ENCODE results near the gene PRF1.

The PRF1 gene

DNA sequence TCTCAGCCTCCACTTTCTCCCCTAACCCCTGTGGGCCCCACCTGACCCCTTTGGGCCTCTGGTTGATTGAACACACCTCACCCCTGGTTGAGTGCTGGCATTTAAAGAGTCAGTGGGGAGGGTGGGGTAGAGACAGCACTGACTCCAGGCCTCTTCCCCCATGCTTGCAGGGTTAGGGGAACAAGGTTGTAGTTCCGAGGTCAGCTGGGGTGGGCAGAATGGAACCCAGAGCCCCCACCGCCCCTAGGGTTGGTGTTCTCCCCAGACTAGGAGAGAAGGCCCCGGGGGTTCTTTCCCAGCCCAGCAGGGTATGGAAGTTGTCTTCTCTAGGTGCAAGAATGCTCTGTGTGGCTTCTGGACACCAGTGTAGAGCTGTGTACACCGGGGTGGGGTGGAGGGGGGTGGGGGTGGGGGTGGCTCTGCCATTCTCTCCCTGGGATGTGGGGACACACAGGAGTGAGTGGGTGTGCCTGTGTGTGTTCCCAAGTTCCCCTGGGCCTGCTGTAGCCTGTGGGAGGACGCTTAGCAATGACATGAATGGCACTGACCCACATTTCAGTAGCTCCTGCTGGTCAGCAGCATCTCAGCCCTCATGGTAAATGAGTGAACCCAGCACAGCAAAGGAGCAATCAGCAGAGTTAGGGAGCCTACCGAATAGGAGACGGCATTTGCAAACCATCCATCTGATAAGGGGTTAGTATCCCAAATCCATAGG, 33.6 kb downstream of the PRF1 start:
- H3K4me3 ChIP-seq (ENCODE audit: low read depth, low read length): no peak overlapping the region
- TF ChIP-seq, protein P1, sequence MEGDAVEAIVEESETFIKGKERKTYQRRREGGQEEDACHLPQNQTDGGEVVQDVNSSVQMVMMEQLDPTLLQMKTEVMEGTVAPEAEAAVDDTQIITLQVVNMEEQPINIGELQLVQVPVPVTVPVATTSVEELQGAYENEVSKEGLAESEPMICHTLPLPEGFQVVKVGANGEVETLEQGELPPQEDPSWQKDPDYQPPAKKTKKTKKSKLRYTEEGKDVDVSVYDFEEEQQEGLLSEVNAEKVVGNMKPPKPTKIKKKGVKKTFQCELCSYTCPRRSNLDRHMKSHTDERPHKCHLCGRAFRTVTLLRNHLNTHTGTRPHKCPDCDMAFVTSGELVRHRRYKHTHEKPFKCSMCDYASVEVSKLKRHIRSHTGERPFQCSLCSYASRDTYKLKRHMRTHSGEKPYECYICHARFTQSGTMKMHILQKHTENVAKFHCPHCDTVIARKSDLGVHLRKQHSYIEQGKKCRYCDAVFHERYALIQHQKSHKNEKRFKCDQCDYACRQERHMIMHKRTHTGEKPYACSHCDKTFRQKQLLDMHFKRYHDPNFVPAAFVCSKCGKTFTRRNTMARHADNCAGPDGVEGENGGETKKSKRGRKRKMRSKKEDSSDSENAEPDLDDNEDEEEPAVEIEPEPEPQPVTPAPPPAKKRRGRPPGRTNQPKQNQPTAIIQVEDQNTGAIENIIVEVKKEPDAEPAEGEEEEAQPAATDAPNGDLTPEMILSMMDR (IDR thresholded peaks at IDR 0.05; ENCODE audit: low read depth, low read length): no peak

GRCh38 chr10:70568113-70568512, 34.4 kb downstream of the PRF1 start:
- TF ChIP-seq, protein P1 (IDR thresholded peaks at IDR 0.05; ENCODE audit: low read depth, low read length): no peak
- no peak overlapping the region for H3K4me3 ChIP-seq (ENCODE audit: low read depth, low read length)

- TF ChIP-seq, protein P1 (IDR thresholded peaks at IDR 0.05; ENCODE audit: low read depth, low read length): no peak
- no peak overlapping the region for H3K4me3 ChIP-seq (ENCODE audit: low read depth, low read length)
These were observed 34.9 kb downstream of the PRF1 start for GRCh38 chr10:70567603-70568002.

DNA sequence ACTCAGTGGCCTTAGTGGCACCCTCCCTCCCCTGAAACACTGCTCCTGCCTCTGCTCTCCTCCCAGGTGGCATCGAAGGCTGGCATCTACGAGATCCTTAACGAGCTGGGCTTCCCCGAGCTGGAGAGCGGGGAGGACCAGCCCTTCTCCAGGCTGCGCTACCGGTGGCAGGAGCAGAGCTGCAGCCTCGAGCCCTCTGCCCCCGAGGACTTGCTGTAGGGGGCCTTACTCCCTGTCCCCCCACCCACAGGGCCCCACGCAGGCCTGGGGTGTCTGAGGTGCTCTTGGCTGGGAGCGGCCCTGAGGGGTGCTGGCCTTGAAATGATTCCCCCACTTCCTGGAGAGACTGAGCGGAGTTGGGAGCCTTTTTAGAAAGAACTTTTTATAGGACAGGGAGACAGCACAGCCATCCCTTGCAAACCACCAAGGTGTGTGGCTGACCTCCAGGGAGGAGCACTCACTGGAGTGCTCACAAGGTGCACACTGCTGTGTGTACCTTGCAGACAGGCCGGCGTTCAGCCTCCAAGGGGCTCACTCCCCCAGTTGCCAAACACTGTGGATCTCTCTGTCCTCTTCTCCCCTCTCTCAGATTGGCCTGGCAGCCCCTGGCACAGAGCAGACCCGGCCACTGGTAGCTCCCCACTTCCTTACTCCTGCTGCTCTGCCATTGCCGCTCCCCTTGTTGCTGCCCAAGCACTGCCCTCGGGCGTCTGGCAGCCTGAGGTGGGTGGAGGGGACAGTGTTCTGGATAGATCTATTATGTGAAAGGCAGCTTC, 35.8 kb downstream of the PRF1 start:
- H3K4me3 ChIP-seq (ENCODE audit: low read depth, low read length): no peak overlapping the region
- TF ChIP-seq, protein P1 (IDR thresholded peaks at IDR 0.05; ENCODE audit: low read depth, low read length): no peak

DNA sequence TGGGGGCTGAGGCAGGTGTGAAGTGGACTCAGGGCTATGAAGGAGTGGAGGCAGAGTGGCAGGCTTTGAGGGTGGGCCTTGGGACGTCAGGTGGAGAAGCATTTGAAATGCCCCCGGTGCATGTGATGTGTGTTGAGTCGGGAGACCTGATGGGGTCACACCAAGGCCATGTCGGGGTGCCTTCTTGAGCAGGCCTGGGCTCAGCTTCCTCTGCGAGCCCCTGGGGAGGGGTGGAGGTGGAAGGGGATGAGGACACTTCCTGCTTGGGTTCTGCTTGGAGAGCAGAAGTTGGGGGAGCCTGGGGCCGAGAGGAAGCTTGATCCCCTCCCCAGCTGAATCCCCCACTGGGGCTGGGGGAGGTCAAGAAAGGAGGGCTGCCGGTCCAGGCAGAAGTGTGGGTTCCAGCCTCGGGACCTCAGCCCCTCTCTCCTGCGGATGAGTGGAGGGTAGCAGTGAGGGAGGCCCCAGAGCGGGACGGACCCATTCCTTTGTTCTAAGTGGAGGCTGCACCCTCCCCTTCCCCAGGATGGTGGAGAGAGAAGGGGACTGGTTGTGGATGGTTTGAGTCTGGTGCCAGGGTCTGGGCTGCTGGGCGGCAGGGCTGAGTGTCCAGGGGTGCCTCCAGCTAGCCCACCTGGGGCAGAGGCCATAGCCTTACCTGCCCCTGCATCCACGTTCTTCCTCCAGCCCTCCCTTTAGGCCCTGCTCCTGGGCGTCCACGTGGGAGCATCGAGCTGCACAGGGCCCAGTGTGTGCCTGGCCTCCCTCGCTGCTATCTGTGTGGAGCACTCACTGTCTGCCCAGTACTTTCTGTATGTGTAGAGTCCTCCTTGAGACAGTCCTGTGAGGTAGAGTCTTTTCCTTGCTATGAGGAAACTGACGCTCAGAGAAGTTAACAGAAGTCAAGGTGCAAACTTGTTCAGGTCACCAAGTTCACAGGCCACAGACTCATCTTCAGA, 36.7 kb downstream of the PRF1 start:
- H3K4me3 ChIP-seq (ENCODE audit: low read depth, low read length): no peak overlapping the region
- TF ChIP-seq, protein P1 (IDR thresholded peaks at IDR 0.05; ENCODE audit: low read depth, low read length): no peak

DNA sequence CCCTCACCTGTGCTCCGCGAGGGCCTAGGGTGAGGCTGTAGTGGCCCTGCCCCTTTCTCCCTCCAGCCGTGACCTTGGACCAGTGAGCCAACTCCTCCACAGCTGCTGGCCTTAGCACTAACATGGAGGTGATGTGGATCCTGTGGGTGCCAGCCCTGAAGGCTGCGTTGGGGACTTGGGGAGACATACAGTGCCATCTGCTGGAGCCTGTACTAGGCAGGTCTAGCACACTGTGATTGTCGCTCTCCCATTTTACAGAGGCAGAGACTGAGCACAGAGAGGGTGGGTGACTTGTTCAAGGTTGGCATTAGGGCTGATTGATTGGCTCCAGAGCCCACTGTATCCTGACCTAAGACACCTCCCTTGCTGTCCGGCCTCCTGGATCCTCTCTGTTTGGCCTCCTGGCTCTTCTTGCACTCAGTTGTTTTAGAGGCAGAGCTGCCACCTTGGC, 37.6 kb downstream of the PRF1 start:
- TF ChIP-seq, protein P1 (IDR thresholded peaks at IDR 0.05; ENCODE audit: low read depth, low read length): no peak
- no peak overlapping the region for H3K4me3 ChIP-seq (ENCODE audit: low read depth, low read length)
